HG03103 (cell line): ENCODE results near the gene THAP7.
"Not testable (repeated sequence)": the region's sequence is repeated elsewhere in the genome, so short reads cannot be mapped to it uniquely, and the experiment has no call there.

ENCODE experiments used
- ATAC-seq: cut with Tn5 transposase; IDR thresholded peaks from one replicate; pipeline ENCODE4 v1.9.1; 2021; ENCODE audit warnings: low read depth; ENCODE audit not compliant: unreplicated experiment

The THAP7 gene

GRCh38 chr22:20980523-20980922 lies 21.4 kb downstream of the THAP7 start:
- no peak for ATAC-seq

GRCh38 chr22:20979940-20980453 lies 21.9 kb downstream of the THAP7 start:
- no peak for ATAC-seq

GRCh38 chr22:20979243-20979809 lies 22.6 kb downstream of the THAP7 start:
- no peak for ATAC-seq

- no peak for ATAC-seq
Observed at GRCh38 chr22:20978419-20978818, 23.5 kb downstream of the THAP7 start.

GRCh38 chr22:20977516-20978170 lies 24.3 kb downstream of the THAP7 start:
- no peak for ATAC-seq

- no peak for ATAC-seq
Observed at GRCh38 chr22:20977019-20977418, 24.9 kb downstream of the THAP7 start.

GRCh38 chr22:20976291-20976877 lies 25.5 kb downstream of the THAP7 start:
- no peak for ATAC-seq

DNA sequence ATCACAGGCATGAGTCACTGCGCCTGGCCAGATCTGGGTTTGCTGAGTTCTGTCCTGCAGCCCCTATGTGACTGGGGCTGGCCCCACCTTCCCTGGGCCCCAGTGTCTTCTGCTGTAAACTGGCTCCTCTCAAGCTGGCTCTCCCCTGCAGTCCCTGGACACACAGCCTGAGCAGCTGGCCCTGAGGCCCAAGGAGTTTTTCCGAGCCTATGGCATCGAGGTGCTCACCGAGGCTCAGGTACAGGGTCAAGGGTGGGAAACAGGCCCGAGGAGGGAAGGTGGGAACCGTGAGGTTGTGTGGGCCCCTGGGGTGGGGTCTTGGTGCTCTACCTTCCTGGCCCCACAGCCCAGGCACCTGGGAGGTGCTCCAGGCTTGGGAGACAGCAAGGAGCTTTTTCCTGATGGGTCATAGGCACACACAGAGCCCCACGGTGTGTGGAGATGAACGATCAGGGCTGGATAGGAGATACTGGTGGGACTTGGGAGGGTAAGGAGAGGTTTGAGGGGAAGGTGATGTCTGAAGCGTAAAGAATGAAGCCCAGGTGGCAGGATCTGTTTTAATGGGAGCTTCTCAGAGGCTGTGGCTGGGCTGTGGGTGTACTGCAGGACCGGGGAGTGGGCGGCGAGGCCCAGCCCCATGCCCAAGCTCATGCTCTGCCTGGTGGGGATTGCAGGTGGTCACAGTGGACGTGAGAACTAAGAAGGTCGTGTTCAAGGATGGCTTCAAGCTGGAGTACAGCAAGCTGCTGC lies 26.2 kb downstream of the THAP7 start:
- ATAC-seq, result no peak

GRCh38 chr22:20974336-20974955 lies 27.5 kb downstream of the THAP7 start:
- no peak for ATAC-seq

GRCh38 chr22:20973634-20974286 lies 28.2 kb downstream of the THAP7 start:
- ATAC-seq, result no peak

DNA sequence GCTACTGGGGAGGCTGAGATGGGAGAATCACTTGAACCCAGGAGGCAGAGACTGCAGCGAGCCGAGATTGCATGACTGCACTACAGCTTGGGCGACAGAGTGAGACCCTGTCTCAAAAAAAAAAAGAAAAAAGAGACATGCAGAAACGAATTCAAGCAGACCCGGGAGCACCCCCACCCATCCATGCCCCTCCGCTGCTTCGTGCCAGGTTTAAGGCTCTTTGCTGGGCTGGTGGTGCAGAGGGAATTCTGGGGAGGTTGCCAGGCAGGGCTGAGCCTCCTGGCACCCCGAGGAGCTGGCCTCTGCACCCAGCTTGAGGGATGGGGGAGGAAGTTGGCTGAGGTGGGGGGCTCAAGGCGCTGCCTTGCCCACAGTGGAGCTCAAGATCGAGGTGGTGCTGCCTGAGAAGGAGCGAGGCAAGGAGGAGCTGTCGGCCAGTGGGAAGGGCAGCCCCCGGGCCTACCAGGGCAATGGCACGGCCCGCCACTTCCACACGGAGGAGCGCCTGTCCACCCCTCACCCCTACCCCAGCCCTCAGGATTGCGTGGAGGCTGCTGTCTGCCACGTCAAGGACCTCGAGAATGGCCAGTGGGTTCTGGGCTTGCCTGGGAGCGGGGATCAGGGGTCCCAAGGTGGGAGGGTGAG lies 28.9 kb downstream of the THAP7 start:
- ATAC-seq, result no peak

DNA sequence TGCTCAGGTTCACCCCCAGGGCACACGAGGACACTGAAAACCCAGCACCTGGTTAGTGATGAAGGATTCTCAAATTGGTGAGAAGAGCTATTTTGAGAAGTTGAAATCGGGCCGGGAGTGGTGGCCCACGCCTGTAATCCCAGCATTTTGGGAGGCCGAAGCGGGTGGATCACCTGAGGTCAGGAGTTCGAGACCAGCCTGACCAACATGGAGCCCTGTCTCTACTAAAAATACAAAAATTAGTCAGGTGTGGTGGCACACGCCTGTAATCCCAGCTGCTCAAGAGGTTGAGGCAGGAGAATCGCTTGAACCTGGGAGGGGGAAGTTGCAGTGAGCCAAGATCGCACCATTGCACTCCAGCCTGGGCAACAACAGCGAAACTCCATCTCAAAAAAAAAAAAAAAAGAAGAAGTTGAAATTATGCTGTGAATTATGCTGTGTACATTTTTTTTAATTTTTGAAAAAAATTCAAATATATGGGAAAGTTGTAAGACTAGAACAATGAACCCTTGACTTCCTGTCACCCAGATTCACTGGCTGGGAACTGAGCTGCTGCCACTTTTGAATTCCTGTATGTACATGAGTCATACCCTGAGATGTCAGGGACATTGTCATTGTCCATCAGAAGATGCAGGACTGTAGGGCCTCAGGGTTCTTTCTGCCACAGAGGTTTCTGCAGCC lies 29.8 kb downstream of the THAP7 start:
- ATAC-seq, result not testable (repeated sequence)

GRCh38 chr22:20970939-20971657 lies 30.8 kb downstream of the THAP7 start:
- no peak for ATAC-seq

DNA sequence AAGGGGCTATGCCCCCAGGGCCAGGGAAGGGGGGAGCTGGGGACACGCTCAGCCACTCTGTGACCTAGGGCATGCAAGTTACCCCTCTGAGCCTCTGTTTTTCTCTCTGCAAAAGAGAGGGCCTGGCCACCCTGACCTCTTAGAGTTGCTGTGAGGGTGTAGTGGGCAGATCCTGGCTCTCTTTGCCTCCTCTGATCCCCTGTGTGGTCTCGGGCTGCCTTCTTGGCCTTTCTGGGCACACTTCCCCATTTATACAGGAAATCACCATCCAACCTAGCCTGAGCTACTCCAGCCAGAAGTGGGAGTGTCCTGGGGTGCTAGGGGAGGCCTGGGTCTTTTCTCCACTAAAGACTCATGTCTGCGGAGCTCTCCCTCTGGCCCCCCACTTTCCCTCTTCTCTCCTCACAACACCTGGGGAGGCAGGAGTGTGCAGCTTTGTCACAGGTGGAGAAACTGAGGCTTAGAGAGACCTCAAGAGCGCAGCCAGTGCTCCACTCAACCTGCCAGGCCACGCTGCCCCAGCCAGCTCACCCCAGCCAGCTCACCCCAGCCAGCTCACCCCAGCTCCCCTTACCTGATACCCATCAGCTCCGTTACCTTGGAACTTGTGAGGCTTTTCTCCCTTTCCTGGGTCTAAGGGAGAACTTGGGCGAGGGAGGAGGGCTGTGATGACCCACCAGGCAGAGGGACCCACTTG lies 33.5 kb downstream of the THAP7 start:
- ATAC-seq, result no peak

- ATAC-seq, result no peak
Observed at GRCh38 chr22:20967697-20968211, 34.2 kb downstream of the THAP7 start.

- no peak for ATAC-seq
Observed at GRCh38 chr22:20966883-20967696, 34.8 kb downstream of the THAP7 start, which contains the start of gene AIFM3. Gene AIFM3 (plus strand): TSS chr22:20967255. CDS start chr22:20967945, 690 bp downstream.
